ENCODE data around the gene SORCS2.

- TF ChIP-seq CTCF (optimal IDR thresholded peaks at IDR 0.05 in 1 of 3, IDR thresholded peaks at IDR 0.05 in 1 of 3, conservative IDR thresholded peaks at IDR 0.05 in 1 of 3; ENCODE audit: extremely low read depth in 1 of 3, insufficient read depth in 2 of 3, low read length in 3 of 3) (no peak), EZH2 (IDR thresholded peaks at IDR 0.05; ENCODE audit: low read length) (no peak)
Measured at GRCh38 chr4:7239101-7239820, 46.9 kb downstream of the SORCS2 start.

Measured in keratinocyte (primary cell).